GM13976 (cell line): ENCODE data around the gene ITGB5.

Source experiments
- DNase-seq: peaks from one replicate; pipeline ENCODE4 v3.0.0; 2012; ENCODE audit warnings: low spot score
- in situ Hi-C: fragments of 300-500 bp; cut with MboI; formaldehyde crosslinking; loops from one replicate; pipeline ENCODE4 v1.12.0; 2022; ENCODE audit warnings: low sequenced_read_pairs, mixed read lengths, inconsistent platforms; ENCODE audit not compliant: unreplicated experiment
- TF ChIP-seq, protein P1 (sequence below): IDR thresholded peaks from 2 replicates; pipeline ENCODE4 v1.5.1; 2012; ENCODE audit warnings: borderline replicate concordance, mild to moderate bottlenecking; ENCODE audit not compliant: insufficient read depth; ENCODE audit errors: extremely low read depth, missing control alignments, control extremely low read depth

Gene ITGB5

DNA sequence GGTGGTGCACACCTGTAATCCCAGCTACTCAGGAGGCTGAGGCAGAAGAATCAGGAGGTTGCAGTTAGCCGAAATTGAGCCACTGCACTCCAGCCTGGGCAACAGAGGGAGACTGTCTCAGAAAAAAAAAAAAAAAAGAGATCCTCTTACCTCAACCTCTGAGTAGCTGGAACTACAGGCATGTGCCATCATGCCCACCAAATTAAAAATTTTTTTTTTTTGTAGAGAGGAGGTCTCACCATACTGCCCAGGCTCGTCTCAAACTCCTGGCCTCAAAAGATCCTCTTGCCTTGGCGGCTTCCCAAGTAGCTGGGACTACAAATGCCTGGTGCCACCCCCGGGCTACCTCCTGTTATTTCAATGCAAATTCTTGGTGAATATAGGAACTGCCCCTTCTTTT, 155.4 kb downstream of the ITGB5 start:
- no peak for DNase-seq
- TF ChIP-seq, protein P1, sequence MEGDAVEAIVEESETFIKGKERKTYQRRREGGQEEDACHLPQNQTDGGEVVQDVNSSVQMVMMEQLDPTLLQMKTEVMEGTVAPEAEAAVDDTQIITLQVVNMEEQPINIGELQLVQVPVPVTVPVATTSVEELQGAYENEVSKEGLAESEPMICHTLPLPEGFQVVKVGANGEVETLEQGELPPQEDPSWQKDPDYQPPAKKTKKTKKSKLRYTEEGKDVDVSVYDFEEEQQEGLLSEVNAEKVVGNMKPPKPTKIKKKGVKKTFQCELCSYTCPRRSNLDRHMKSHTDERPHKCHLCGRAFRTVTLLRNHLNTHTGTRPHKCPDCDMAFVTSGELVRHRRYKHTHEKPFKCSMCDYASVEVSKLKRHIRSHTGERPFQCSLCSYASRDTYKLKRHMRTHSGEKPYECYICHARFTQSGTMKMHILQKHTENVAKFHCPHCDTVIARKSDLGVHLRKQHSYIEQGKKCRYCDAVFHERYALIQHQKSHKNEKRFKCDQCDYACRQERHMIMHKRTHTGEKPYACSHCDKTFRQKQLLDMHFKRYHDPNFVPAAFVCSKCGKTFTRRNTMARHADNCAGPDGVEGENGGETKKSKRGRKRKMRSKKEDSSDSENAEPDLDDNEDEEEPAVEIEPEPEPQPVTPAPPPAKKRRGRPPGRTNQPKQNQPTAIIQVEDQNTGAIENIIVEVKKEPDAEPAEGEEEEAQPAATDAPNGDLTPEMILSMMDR = no peak
- in situ Hi-C loops = no loop called here

DNA sequence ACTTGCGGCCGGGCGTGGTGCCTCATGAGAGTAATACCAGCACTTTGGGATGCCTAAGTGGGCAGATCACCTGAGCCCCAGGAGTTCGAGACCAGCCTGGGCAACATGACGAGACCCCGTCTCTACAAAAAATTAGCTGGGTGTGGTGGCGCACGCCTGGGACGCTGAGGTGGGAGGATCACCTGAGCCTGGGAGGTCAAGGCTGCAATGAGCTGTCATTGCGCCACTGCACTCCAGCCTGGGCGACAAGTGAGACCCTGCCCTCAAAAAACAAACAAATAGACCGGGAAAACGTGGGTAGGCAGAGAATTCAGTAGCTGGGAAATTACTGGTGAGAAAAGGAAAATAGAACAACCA, 156.2 kb downstream of the ITGB5 start:
- DNase-seq = no peak
- in situ Hi-C loops = no loop called here
- TF ChIP-seq, protein P1 = no peak

DNA sequence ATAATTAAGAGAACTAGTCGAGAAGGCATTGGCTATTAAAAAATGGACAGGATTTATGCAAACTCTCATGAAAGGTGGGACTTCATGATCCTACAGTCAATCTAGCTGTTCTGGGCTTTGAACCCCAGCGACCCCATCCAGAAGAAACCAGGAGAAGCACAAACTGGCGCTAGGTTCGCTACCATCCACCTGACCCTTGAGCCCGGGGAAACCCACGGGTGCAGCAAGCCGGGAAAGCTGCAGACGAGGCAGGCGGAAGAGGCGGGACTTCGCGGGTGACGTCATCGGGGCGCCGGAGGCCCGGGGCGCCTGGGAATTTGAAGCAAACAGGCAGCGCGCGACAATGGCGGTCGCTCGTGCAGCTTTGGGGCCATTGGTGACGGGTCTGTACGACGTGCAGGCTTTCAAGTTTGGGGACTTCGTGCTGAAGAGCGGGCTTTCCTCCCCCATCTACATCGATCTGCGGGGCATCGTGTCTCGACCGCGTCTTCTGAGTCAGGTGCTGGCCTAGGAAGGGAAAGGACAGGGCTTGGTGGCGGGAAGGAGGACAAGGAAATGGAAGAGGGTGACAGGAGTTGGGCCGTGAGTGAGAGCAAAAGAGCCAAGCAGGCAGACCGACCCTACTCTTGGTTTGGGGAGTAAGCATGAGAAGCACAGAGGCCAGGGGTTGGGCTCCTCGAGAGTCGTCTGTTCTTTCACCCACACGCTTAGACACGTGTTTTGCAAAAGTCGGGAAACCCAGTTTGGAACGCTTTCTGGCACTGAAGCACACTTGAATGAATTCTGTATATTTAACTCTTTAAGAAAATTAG, 156.8 kb downstream of the ITGB5 start, which contains the start of gene UMPS:
TSS of gene UMPS (plus strand) at position 324 of the 812 bp plus-strand sequence. CDS start at position 344, 20 bp downstream.
- in situ Hi-C loops = no loop called here
- TF ChIP-seq, protein P1 = no peak
- peak; percentile 93 for DNase-seq

DNA sequence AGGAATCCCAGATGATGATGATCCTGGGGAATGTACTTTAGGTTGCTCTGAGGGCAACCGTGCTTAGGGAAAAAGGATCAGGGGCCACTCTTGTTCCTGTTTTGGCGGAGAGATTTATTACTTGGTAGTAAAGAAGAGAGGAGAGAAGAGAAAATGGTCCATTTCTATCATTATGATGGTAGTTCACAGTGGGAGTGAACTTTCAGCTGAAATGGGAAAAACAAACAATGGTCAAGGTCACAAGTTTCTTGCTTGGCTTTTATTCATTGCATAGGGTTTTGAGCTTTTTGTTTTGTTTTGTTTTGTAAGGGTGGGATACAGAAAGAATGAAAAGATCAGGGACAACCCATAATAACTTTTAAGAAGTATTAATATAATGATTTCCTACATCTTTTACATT, 164.6 kb downstream of the ITGB5 start:
- in situ Hi-C loops = no loop called here
- TF ChIP-seq, protein P1 = no peak
- DNase-seq = no peak

DNA sequence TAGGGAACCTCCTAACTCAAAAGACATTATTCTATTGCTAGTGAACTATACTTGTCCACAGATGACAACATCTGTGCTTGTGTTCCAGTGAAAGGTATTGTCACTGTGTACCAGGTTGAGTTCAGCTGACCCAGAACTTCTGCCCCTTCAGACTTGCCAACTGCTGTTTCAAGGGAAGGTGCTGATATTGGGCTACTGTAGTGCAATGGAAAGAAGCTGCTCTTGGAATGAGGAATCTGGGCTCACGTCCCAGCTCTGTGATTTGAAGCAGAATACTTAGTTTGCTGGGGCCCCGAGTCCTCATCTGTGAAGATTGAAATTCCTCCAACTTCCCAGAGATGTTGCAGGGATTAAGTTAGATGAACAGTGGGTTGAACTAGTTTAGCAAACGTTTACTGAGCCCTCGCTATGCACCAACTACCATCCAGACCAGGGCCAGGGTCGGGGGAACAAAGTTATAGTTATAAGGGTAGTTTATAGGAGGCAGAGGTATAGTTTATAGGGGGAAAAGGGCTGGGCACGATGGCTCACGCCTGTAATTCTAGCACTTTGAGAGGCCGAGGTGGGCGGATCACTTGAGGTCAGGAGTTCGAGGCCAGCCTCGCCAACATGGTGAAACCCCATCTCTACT, 172.8 kb downstream of the ITGB5 start:
- DNase-seq = no peak
- in situ Hi-C loops = no loop called here
- TF ChIP-seq, protein P1 = no peak
